RWPE1 (cell line): ENCODE measurements around the gene SNORC.

Experiments used
- CTCF ChIA-PET: fragments of 350-600 bp; sonication (Branson Sonifier 250); formaldehyde crosslinking; extraction: SDS; loops from one replicate; lab custom pipeline; 2021; lab: Yijun Ruan, JAX
- POLR2A ChIA-PET: fragments of 400-600 bp; formaldehyde crosslinking; extraction: SDS; loops from one replicate; lab custom pipeline; 2020; ENCODE audit warnings: antibody characterized with exemption; ENCODE audit not compliant: low non-redundant PET; lab: Yijun Ruan, JAX
- DNase-seq: peaks from one replicate; pipeline ENCODE4 v3.0.0; 2012; ENCODE audit warnings: low spot score
- H3K27ac ChIP-seq: fragments of 450-650 bp; 2 replicates; pipeline ENCODE4 v1.5.1; 2017
- CTCF ChIP-seq: fragments of 450-650 bp; conservative IDR thresholded peaks from 2 replicates; pipeline ENCODE4 v1.5.1; 2017; ENCODE audit warnings: low read depth, mild to moderate bottlenecking

The SNORC gene

DNA sequence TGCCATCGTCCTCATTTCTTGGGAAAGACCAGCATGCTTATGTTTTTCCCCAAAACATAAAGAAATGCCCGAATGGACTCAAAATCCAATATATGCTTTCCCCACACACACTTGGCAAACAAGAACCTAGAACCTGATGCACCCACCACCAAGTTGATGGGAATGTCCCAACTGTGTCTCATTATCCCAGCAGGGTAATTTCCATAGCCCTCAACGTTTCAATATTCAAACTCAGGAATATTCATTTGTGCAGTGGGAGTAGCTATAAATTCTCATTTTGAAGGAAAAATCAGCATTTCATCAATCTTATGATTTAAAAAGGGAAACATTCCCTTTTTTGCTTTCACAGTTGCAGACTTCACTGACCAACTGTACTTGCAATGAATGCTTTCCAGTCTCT, 50.7 kb downstream of the SNORC start:
- POLR2A ChIA-PET = no interaction called here

GRCh38 chr2:232924433-232924832, 54.4 kb downstream of the SNORC start:
- no peak for DNase-seq
- H3K27ac ChIP-seq = no peak overlapping the region
- TF ChIP-seq CTCF = no peak
- POLR2A ChIA-PET = no interaction called here
- CTCF ChIA-PET = no interaction called here

More for the DNA sequence above, 50.7 kb downstream of the SNORC start:
- no peak for TF ChIP-seq CTCF
- H3K27ac ChIP-seq = no peak overlapping the region
- CTCF ChIA-PET = interaction anchor here (0.6 kb wide), 1 partner anchor 674 kb away, joined by 5 read pairs; no protein-coding TSS in a partner anchor
- no peak for DNase-seq

GRCh38 chr2:232925153-232925820, 55.2 kb downstream of the SNORC start:
- peak overlapping the region; percentile 45 for H3K27ac ChIP-seq
- POLR2A ChIA-PET = no interaction called here
- DNase-seq = no peak
- CTCF ChIA-PET = interaction anchor here (0.6 kb wide), 1 partner anchor 283 kb away, joined by 4 read pairs; no protein-coding TSS in a partner anchor
- no peak for TF ChIP-seq CTCF

GRCh38 chr2:232925821-232926156, 55.7 kb downstream of the SNORC start:
- DNase-seq = no peak
- peak overlapping the region; percentile 45 for H3K27ac ChIP-seq
- ChIA-PET POLR2A (interaction anchor here (0.6 kb wide), 1 partner anchor 35 kb away, joined by 3 read pairs; no protein-coding TSS in a partner anchor), CTCF (interaction anchor here (0.6 kb wide), 1 partner anchor 283 kb away, joined by 4 read pairs; no protein-coding TSS in a partner anchor)
- no peak for TF ChIP-seq CTCF

DNA sequence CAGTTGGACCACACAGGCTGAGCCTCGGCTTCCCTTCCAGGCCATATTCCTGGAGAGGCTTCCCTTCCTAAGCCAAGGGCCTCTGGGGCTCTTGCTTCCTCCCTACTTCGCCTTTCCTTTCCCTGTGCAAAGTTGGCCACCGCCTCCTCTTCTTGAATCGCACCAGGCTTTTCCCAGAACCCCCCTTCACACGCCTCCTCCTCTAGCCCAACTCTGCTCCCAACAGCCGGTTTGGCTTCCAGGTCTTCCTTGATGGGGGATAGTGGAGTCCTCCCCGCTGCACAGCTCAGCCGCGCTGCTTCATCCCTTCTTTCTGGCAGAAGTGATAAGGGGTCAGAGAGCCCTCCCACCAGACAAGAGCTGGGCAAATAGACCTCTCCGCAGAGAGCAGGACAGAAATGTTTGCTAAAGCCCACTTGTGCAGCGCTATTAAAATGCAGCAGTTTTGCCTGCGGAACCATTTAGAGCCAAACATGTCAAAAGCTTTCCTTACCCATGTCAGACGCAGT, 56.4 kb downstream of the SNORC start:
- DNase-seq = no peak
- ChIA-PET CTCF (no interaction called here), POLR2A (interaction anchor here (0.6 kb wide), 1 partner anchor 35 kb away, joined by 3 read pairs; no protein-coding TSS in a partner anchor)
- H3K27ac ChIP-seq = peak overlapping the region; percentile 67
- no peak for TF ChIP-seq CTCF

GRCh38 chr2:232927032-232927792, 57.1 kb downstream of the SNORC start:
- no peak for TF ChIP-seq CTCF
- peak overlapping the region; percentile 67 for H3K27ac ChIP-seq
- POLR2A ChIA-PET = interaction anchor here (0.6 kb wide), 1 partner anchor 73 kb away, joined by 4 read pairs; no protein-coding TSS in a partner anchor
- DNase-seq = peak; percentile 31
- CTCF ChIA-PET = interaction anchor here (0.6 kb wide), 1 partner anchor 79 kb away, joined by 3 read pairs; no protein-coding TSS in a partner anchor
